ENCODE data around the gene SERINC2. TPM values are rescaled to one million over a fixed set of nuclear protein-coding genes. Genes with fewer than 3 reads are reported as not detected.

Gene SERINC2
- total RNA-seq, 1 donor from 2014 or later, result 9.6 TPM

- no peak overlapping the region for H3K4me2 ChIP-seq
- H2AFZ ChIP-seq (replicated peaks), result no peak overlapping the region
- no peak overlapping the region for H3K27ac Mint-ChIP-seq
- TF ChIP-seq CTCF (IDR thresholded peaks at IDR 0.05), result no peak
- no peak for TF ChIP-seq EZH2phosphoT487 (IDR thresholded peaks at IDR 0.05)
- TF ChIP-seq EZH2 (IDR thresholded peaks at IDR 0.05), result no peak
- H3F3A ChIP-seq (ENCODE audit: low read depth), result no peaks in the 10 kb centered on the region
- H3K9me3 Mint-ChIP-seq, result peaks cover 3% of the 10 kb centered on the region
- no peak overlapping the region for H3K4me3 Mint-ChIP-seq
- no peaks in the 10 kb centered on the region for H3K27me3 ChIP-seq
- H3K4me3 ChIP-seq, result no peak overlapping the region
- H4K20me1 ChIP-seq (ENCODE audit: low read depth), result no peaks in the 10 kb centered on the region
- no peaks in the 10 kb centered on the region for H3K36me3 ChIP-seq
- no peak overlapping the region for H3K9ac ChIP-seq
- H3K79me2 ChIP-seq (ENCODE audit: low read depth), result no peaks in the 10 kb centered on the region
- no peaks in the 10 kb centered on the region for H3K9me3 ChIP-seq (ENCODE audit: low read depth)
- H3K27ac ChIP-seq, result no peak overlapping the region
- H3K27me3 Mint-ChIP-seq (ENCODE audit: insufficient read depth, low read depth), result peaks cover 6% of the 10 kb centered on the region
- no peaks in the 10 kb centered on the region for H3K36me3 Mint-ChIP-seq
- no peak for DNase-seq (ENCODE audit: low spot score)
- no peaks in the 10 kb centered on the region for H3K4me1 Mint-ChIP-seq
- H3K4me1 ChIP-seq, result no peaks in the 10 kb centered on the region
Measured at GRCh38 chr1:31444725-31445448, 31.9 kb downstream of the SERINC2 start.

GRCh38 chr1:31445951-31446350 is 32.9 kb downstream of the SERINC2 start:
- no peaks in the 10 kb centered on the region for H3K36me3 ChIP-seq
- no peak overlapping the region for H3K9ac ChIP-seq
- no peak for TF ChIP-seq EZH2phosphoT487 (IDR thresholded peaks at IDR 0.05)
- no peak overlapping the region for H3K4me3 Mint-ChIP-seq
- no peaks in the 10 kb centered on the region for H3F3A ChIP-seq (ENCODE audit: low read depth)
- H3K79me2 ChIP-seq (ENCODE audit: low read depth), result no peaks in the 10 kb centered on the region
- H3K4me3 ChIP-seq, result no peak overlapping the region
- DNase-seq (ENCODE audit: low spot score), result no peak
- peaks cover 6% of the 10 kb centered on the region for H3K27me3 Mint-ChIP-seq (ENCODE audit: insufficient read depth, low read depth)
- no peaks in the 10 kb centered on the region for H3K4me1 ChIP-seq
- no peak overlapping the region for H2AFZ ChIP-seq (replicated peaks)
- no peaks in the 10 kb centered on the region for H3K27me3 ChIP-seq
- H3K27ac ChIP-seq, result no peak overlapping the region
- no peak overlapping the region for H3K4me2 ChIP-seq
- H4K20me1 ChIP-seq (ENCODE audit: low read depth), result no peaks in the 10 kb centered on the region
- H3K4me1 Mint-ChIP-seq, result no peaks in the 10 kb centered on the region
- H3K27ac Mint-ChIP-seq, result no peak overlapping the region
- no peaks in the 10 kb centered on the region for H3K36me3 Mint-ChIP-seq
- peaks cover 3% of the 10 kb centered on the region for H3K9me3 Mint-ChIP-seq
- no peaks in the 10 kb centered on the region for H3K9me3 ChIP-seq (ENCODE audit: low read depth)

GRCh38 chr1:31447210-31447609 is 34.2 kb downstream of the SERINC2 start:
- Histone ChIP-seq H3K9me3 (ENCODE audit: low read depth) (peaks cover 7% of the 10 kb centered on the region), H2AFZ (replicated peaks) (no peak overlapping the region), H3K4me3 (no peak overlapping the region), H3K27ac (no peak overlapping the region), H3K27me3 (no peaks in the 10 kb centered on the region), H3K36me3 (no peaks in the 10 kb centered on the region), H3K4me2 (no peak overlapping the region), H3K9ac (no peak overlapping the region), H3F3A (ENCODE audit: low read depth) (no peaks in the 10 kb centered on the region), H3K4me1 (no peaks in the 10 kb centered on the region), H3K79me2 (ENCODE audit: low read depth) (no peaks in the 10 kb centered on the region), H4K20me1 (ENCODE audit: low read depth) (no peaks in the 10 kb centered on the region)
- H3K36me3 Mint-ChIP-seq, result no peaks in the 10 kb centered on the region
- no peak overlapping the region for H3K27ac Mint-ChIP-seq
- H3K4me3 Mint-ChIP-seq, result no peak overlapping the region
- TF ChIP-seq EZH2phosphoT487 (IDR thresholded peaks at IDR 0.05), result no peak
- TF ChIP-seq EZH2 (IDR thresholded peaks at IDR 0.05), result no peak
- TF ChIP-seq CTCF (IDR thresholded peaks at IDR 0.05), result no peak
- no peak for DNase-seq (ENCODE audit: low spot score)
- peaks cover 6% of the 10 kb centered on the region for H3K27me3 Mint-ChIP-seq (ENCODE audit: insufficient read depth, low read depth)
- H3K4me1 Mint-ChIP-seq, result no peaks in the 10 kb centered on the region
- peaks cover 12% of the 10 kb centered on the region for H3K9me3 Mint-ChIP-seq

GRCh38 chr1:31453384-31454079 is 40.5 kb downstream of the SERINC2 start:
- H3K4me1 Mint-ChIP-seq, result no peaks in the 10 kb centered on the region

More at GRCh38 chr1:31453384-31454079, 40.5 kb downstream of the SERINC2 start:
- no peak overlapping the region for H3K4me2 ChIP-seq
- peaks cover 5% of the 10 kb centered on the region for H3K4me1 ChIP-seq
- DNase-seq (ENCODE audit: low spot score), result no peak
- no peak overlapping the region for H2AFZ ChIP-seq (replicated peaks)
- peaks cover 7% of the 10 kb centered on the region for H3K9me3 ChIP-seq (ENCODE audit: low read depth)
- H3K79me2 ChIP-seq (ENCODE audit: low read depth), result no peaks in the 10 kb centered on the region
- H3K4me3 ChIP-seq, result no peak overlapping the region
- no peak overlapping the region for H3K9ac ChIP-seq
- H3K27me3 Mint-ChIP-seq (ENCODE audit: insufficient read depth, low read depth), result peaks cover 14% of the 10 kb centered on the region
- H3K27ac Mint-ChIP-seq, result no peak overlapping the region
- no peaks in the 10 kb centered on the region for H3F3A ChIP-seq (ENCODE audit: low read depth)
- no peak overlapping the region for H3K27ac ChIP-seq
- no peak for TF ChIP-seq EZH2 (IDR thresholded peaks at IDR 0.05)
- TF ChIP-seq EZH2phosphoT487 (IDR thresholded peaks at IDR 0.05), result no peak
- TF ChIP-seq CTCF (IDR thresholded peaks at IDR 0.05), result no peak
- H3K27me3 ChIP-seq, result no peaks in the 10 kb centered on the region
- H3K36me3 ChIP-seq, result no peaks in the 10 kb centered on the region
- no peaks in the 10 kb centered on the region for H4K20me1 ChIP-seq (ENCODE audit: low read depth)
- peaks cover 38% of the 10 kb centered on the region for H3K9me3 Mint-ChIP-seq
- no peaks in the 10 kb centered on the region for H3K36me3 Mint-ChIP-seq
- no peak overlapping the region for H3K4me3 Mint-ChIP-seq
